Osteocyte (in vitro differentiated cells): ENCODE data around the gene DOK1. TPM values are rescaled to one million over a fixed set of nuclear protein-coding genes. Genes with fewer than 3 reads are reported as not detected.
"Not testable (repeated sequence)": the region's sequence is repeated elsewhere in the genome, so short reads cannot be mapped to it uniquely, and the experiment has no call there.

Source experiments
- DNase-seq: peaks from one replicate; pipeline ENCODE4 v3.0.0; 2021; ENCODE audit warnings: mixed read lengths; ENCODE audit not compliant: unreplicated experiment; ENCODE audit errors: extremely low spot score
- H3K27ac Mint-ChIP-seq: one replicate; pipeline ENCODE4 v1.8.0; 2021; ENCODE audit warnings: mild to moderate bottlenecking, mixed read lengths; ENCODE audit not compliant: unreplicated experiment
- H3K27me3 Mint-ChIP-seq: one replicate; pipeline ENCODE4 v1.8.0; 2021; ENCODE audit warnings: mixed read lengths; ENCODE audit not compliant: unreplicated experiment
- H3K36me3 Mint-ChIP-seq: one replicate; pipeline ENCODE4 v1.8.0; 2021; ENCODE audit warnings: mixed read lengths; ENCODE audit not compliant: unreplicated experiment
- H3K4me1 Mint-ChIP-seq: one replicate; pipeline ENCODE4 v1.8.0; 2021; ENCODE audit warnings: mixed read lengths; ENCODE audit not compliant: unreplicated experiment
- H3K4me3 Mint-ChIP-seq: one replicate; pipeline ENCODE4 v1.8.0; 2021; ENCODE audit warnings: mild to moderate bottlenecking, moderate library complexity, mixed read lengths; ENCODE audit not compliant: unreplicated experiment
- H3K9me3 Mint-ChIP-seq: one replicate; pipeline ENCODE4 v1.8.0; 2021; ENCODE audit warnings: mixed read lengths; ENCODE audit not compliant: unreplicated experiment
- CTCF ChIP-seq: fragments of 200-600 bp; sonication (generic); IDR thresholded peaks from 2 replicates; pipeline ENCODE4 v1.5.0; 2021; ENCODE audit warnings: antibody characterized with exemption, mild to moderate bottlenecking, moderate library complexity
- total RNA-seq: library from RNA; stranded (reverse); gene quantifications from 2 replicates; pipeline ENCODE4 v1.2.1, GENCODE V29; 2021

The DOK1 gene
- total RNA-seq, 1 donor from 2014 or later = 17.7 TPM

DNA sequence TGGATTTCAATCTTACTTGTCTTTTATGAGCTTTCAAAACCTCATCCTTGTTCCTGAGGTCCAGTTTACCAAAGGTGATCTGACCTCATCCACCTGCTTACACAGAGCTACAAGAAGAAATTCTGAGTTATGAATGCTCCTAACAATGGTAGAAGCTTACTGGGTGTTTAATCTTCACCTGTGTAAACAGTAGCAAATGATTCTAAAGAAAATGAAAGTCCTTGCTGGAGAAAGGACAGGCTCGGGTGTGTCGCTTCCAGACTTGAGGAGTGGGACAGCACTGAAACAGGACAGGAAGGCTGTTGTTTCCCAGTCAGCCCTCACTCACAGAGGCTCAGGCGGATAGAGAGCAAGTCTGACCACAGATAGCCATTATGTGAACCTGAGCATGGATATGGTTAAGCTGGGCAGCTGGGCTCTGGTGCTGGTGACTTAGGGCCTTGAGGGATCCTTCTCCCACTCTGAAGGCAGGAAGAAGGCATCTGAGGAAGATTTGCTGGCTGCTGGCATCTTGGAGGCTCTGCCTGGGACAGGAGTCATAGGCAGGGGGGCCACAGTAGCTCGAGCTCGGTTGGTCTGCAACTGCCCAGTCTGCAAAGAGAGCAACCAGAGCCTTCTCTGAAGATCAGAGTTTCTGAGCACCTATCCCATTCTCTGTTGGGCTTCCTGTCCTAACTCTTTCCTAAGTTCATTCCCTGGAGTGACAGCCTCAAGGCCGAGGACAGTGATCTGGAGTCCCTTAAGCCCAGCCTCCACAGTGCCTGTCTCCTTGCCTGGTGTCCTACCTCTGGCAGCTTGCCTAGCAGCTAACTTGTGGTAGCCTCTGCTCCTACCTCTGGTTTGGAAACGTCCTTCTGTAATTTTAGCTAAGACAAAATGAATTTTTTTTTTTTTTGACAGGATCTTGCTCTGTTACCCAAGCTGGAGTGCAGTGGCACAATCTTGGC lies 4.0 kb downstream of the DOK1 start:
- Mint-ChIP-seq H3K27me3 (no peaks in the 10 kb centered on the region), H3K27ac (no peak overlapping the region), H3K36me3 (no peaks in the 10 kb centered on the region), H3K9me3 (no peaks in the 10 kb centered on the region), H3K4me1 (peaks cover 10% of the 10 kb centered on the region), H3K4me3 (no peak overlapping the region)
- DNase-seq = no peak
- no peak for TF ChIP-seq CTCF

DNA sequence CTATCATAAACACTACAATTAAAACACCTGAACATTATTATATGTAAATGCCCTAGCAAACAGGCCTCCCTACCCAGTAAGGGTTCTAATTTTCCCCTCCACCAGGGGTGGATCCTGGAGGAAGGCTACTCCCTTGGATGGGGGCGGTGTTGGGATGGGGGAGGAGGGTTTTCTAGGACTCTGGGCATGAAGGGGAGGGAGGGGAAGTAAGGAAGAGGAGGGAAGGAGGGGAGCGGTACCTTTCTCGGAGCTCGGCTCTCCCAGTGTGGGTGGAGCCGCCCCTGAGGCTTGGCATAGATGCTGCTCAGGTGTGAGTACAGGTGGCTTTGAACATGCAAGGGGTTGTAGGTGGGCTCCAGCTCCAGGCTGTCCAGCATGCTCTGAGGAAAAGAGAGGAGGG lies 5.4 kb downstream of the DOK1 start:
- Mint-ChIP-seq H3K9me3 (no peaks in the 10 kb centered on the region), H3K4me1 (peaks cover 15% of the 10 kb centered on the region), H3K27me3 (no peaks in the 10 kb centered on the region), H3K4me3 (no peak overlapping the region), H3K27ac (no peak overlapping the region), H3K36me3 (no peaks in the 10 kb centered on the region)
- no peak for DNase-seq
- TF ChIP-seq CTCF = no peak

- H3K36me3 Mint-ChIP-seq = no peaks in the 10 kb centered on the region
- TF ChIP-seq CTCF = no peak
- no peaks in the 10 kb centered on the region for H3K9me3 Mint-ChIP-seq
- no peak overlapping the region for H3K4me3 Mint-ChIP-seq
- H3K4me1 Mint-ChIP-seq = peaks cover 13% of the 10 kb centered on the region
- no peak overlapping the region for H3K27ac Mint-ChIP-seq
- H3K27me3 Mint-ChIP-seq = no peaks in the 10 kb centered on the region
- no peak for DNase-seq
These were observed 6.1 kb downstream of the DOK1 start for GRCh38 chr2:74560591-74560990.

DNA sequence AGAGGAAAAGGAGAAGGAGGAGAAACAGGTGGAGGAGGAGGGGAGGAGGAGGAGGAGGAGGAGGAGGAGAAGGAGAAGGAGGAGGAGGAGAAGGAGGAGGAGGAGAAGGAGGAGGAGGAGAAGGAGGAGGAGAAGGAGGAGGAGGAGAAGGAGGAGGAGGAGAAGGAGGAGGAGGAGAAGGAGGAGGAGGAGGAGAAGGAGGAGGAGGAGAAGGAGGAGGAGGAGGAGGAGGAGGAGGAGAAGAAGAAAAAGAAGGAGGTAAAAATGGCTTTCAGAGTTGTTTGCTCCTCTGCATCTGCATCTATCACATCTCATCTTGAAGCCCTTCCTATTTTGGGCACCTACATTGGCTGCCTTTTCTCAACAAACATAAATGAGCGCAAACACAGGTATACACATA lies 6.5 kb downstream of the DOK1 start:
- H3K36me3 Mint-ChIP-seq, H3K9me3 Mint-ChIP-seq, H3K27ac Mint-ChIP-seq, H3K27me3 Mint-ChIP-seq, DNase-seq, H3K4me3 Mint-ChIP-seq: not testable (repeated sequence)
- H3K4me1 Mint-ChIP-seq = peaks cover 17% of the 10 kb centered on the region

- Mint-ChIP-seq H3K9me3 (no peaks in the 10 kb centered on the region), H3K4me1 (peaks cover 28% of the 10 kb centered on the region), H3K27me3 (no peaks in the 10 kb centered on the region), H3K4me3 (no peak overlapping the region), H3K27ac (no peak overlapping the region), H3K36me3 (no peaks in the 10 kb centered on the region)
- DNase-seq = no peak
- no peak for TF ChIP-seq CTCF
These were observed 7.7 kb downstream of the DOK1 start for GRCh38 chr2:74562126-74562775.
